Fibroblast of villous mesenchyme (primary cell): ENCODE results near the gene PALLD. TPM values are rescaled to one million over a fixed set of nuclear protein-coding genes. Genes with fewer than 3 reads are reported as not detected.

Experiments used
- DNase-seq: peaks from one replicate; pipeline ENCODE4 v3.0.0-alpha.2; 2010; ENCODE audit warnings: low read depth
- H3K4me3 ChIP-seq: 2 replicates; pipeline ENCODE4 v1.5.1; 2011; ENCODE audit warnings: low read depth, mild to moderate bottlenecking, low read length
- CTCF ChIP-seq: IDR thresholded peaks from 2 replicates; pipeline ENCODE4 v1.5.1; 2012; ENCODE audit warnings: low read depth, mild to moderate bottlenecking, low read length; ENCODE audit not compliant: insufficient read depth
- total RNA-seq: library from RNA; depleted of rRNA; stranded (reverse); fragments of >200 nt; gene quantifications from 2 replicates; pipeline ENCODE4 v1.2.3, GENCODE V29; 2012

Gene PALLD
- total RNA-seq, 1 donor = 188 TPM

- no peak overlapping the region for H3K4me3 ChIP-seq
- no peak for TF ChIP-seq CTCF
- no peak for DNase-seq
Observed at GRCh38 chr4:168623484-168623883, 126.6 kb downstream of the PALLD start.

- no peak for TF ChIP-seq CTCF
- no peak overlapping the region for H3K4me3 ChIP-seq
- DNase-seq = no peak
Observed at GRCh38 chr4:168628251-168628650, 131.4 kb downstream of the PALLD start.

- H3K4me3 ChIP-seq = no peak overlapping the region
- no peak for TF ChIP-seq CTCF
- no peak for DNase-seq
Observed at GRCh38 chr4:168629566-168629965, 132.7 kb downstream of the PALLD start.

GRCh38 chr4:168630445-168631187 is 133.8 kb downstream of the PALLD start:
- no peak for TF ChIP-seq CTCF
- peak overlapping the region; percentile 80 for H3K4me3 ChIP-seq
- DNase-seq = peak; percentile 57

- peak overlapping the region; percentile 80 for H3K4me3 ChIP-seq
- peak; percentile 72 for DNase-seq
- peak; percentile 52 for TF ChIP-seq CTCF
Observed at GRCh38 chr4:168631241-168632162, 134.7 kb downstream of the PALLD start.

GRCh38 chr4:168632301-168632725 is 135.5 kb downstream of the PALLD start:
- TF ChIP-seq CTCF = no peak
- no peak for DNase-seq
- H3K4me3 ChIP-seq = peak overlapping the region; percentile 80
